A549 (cell line): ENCODE data around the gene PABPC5. TPM values are rescaled to one million over a fixed set of nuclear protein-coding genes. Genes with fewer than 3 reads are reported as not detected.
A peak's percentile ranks its signal among the peaks of the same experiment; 100 is the strongest.

Source experiments
- ATAC-seq, 2 experiments: fragments of 200-7000 bp in 1 of 2; fragments of >200 bp in 1 of 2; cut with Nextera tagmentation in 1 of 2; cut with Tn5 transposase in 1 of 2; 3 replicates each; pipeline versions ENCODE4 v1.8.0 to v1.9.1; 2018 to 2020; ENCODE audit warnings: mild to moderate bottlenecking in 1 of 2, moderate library complexity in 1 of 2
- CTCF ChIA-PET: fragments of 300-600 bp; sonication (Branson Sonifier 250); formaldehyde crosslinking; extraction: SDS; loops from one replicate; lab custom pipeline; 2021; ENCODE audit warnings: antibody characterized with exemption, inconsistent platforms; lab: Yijun Ruan, JAX
- POLR2A ChIA-PET: fragments of 350-600 bp; formaldehyde crosslinking; extraction: SDS; loops from one replicate; lab custom pipeline; 2021; ENCODE audit warnings: antibody characterized with exemption, inconsistent platforms; lab: Yijun Ruan, JAX
- DNase-seq, 2 experiments: peaks; one replicate each; pipeline versions ENCODE4 v3.0.0 to v3.0.0-alpha.2; 2011 to 2016; ENCODE audit warnings: low read depth in 1 of 2, low spot score in 1 of 2
- FAIRE-seq: peaks from 2 replicates; lab custom pipeline; 2011; peaks lifted over from hg19 to GRCh38; lab: Jason Lieb, UNC
- H3K27ac ChIP-seq, 2 experiments: fragments of >200 bp; sonication (Bioruptor Twin); formaldehyde crosslinking; 3 replicates each; pipeline ENCODE4 v1.5.1; 2016 to 2017
- H3K4me1 ChIP-seq: fragments of >200 bp; sonication (Bioruptor Twin); formaldehyde crosslinking; 3 replicates; pipeline ENCODE4 v1.6.1; 2016
- H3K4me2 ChIP-seq: fragments of >200 bp; sonication (Bioruptor Twin); formaldehyde crosslinking; 3 replicates; pipeline ENCODE4 v1.6.1; 2016
- H3K4me3 ChIP-seq: fragments of >200 bp; sonication (Bioruptor Twin); formaldehyde crosslinking; 3 replicates; pipeline ENCODE4 v1.5.1; 2016
- H3K9me3 ChIP-seq: fragments of >200 bp; sonication (Bioruptor Twin); formaldehyde crosslinking; 3 replicates; pipeline ENCODE4 v1.6.1; 2016
- CBX2 ChIP-seq: fragments of 200-600 bp; sonication (generic); IDR thresholded peaks from 2 replicates; pipeline ENCODE4 v1.6.1; 2016; ENCODE audit warnings: low read depth, mild to moderate bottlenecking, borderline replicate concordance
- CEBPB ChIP-seq, 2 experiments: fragments of >200 bp in 1 of 2; sonication (Bioruptor Twin) in 1 of 2; formaldehyde crosslinking in 1 of 2; IDR thresholded peaks; 2 replicates each; pipeline ENCODE4 v1.6.1; 2012 to 2016
- CHD4 ChIP-seq: fragments of 200-600 bp; sonication (generic); IDR thresholded peaks from 2 replicates; pipeline ENCODE4 v1.6.1; 2016; ENCODE audit warnings: antibody characterized with exemption, mild to moderate bottlenecking, borderline replicate concordance
- EP300 ChIP-seq, 2 experiments: fragments of >200 bp; sonication (Bioruptor Twin); formaldehyde crosslinking; IDR thresholded peaks; 2 replicates in 1 of 2; 3 replicates in 1 of 2; pipeline ENCODE4 v1.6.1; 2016 to 2017
- ESRRA ChIP-seq: fragments of 150-350 bp; IDR thresholded peaks from 2 replicates; pipeline ENCODE4 v1.6.1; 2014; ENCODE audit warnings: mild to moderate bottlenecking, low read length, borderline replicate concordance
- FOSL2 ChIP-seq, 2 experiments: fragments of 450-650 bp in 1 of 2; fragments of >200 bp in 1 of 2; sonication (Bioruptor Twin) in 1 of 2; formaldehyde crosslinking; IDR thresholded peaks; 2 replicates each; pipeline versions ENCODE4 v1.5.0 to v1.6.1; 2016 to 2020; ENCODE audit warnings: mild to moderate bottlenecking in 1 of 2, moderate library complexity in 1 of 2
- FOXS1 ChIP-seq: fragments of 250-450 bp; sonication (Bioruptor Pico); IDR thresholded peaks from 2 replicates; pipeline ENCODE4 v1.5.0; 2020; ENCODE audit warnings: mild to moderate bottlenecking, moderate library complexity
- HOXB13 ChIP-seq: fragments of 250-450 bp; sonication (Bioruptor Pico); IDR thresholded peaks from 2 replicates; pipeline ENCODE4 v1.5.0; 2020; ENCODE audit warnings: low read depth, mild to moderate bottlenecking, moderate library complexity
- HOXB5 ChIP-seq: fragments of 250-450 bp; sonication (Bioruptor Pico); IDR thresholded peaks from 2 replicates; pipeline ENCODE4 v1.5.0; 2020; ENCODE audit warnings: mild to moderate bottlenecking, moderate library complexity
- JUN ChIP-seq, 2 experiments: fragments of >200 bp; sonication (Bioruptor Twin); formaldehyde crosslinking; IDR thresholded peaks; 2 replicates in 1 of 2; 3 replicates in 1 of 2; pipeline ENCODE4 v1.6.1; 2016 to 2017
- KDM1A ChIP-seq: fragments of 200-600 bp; sonication (generic); IDR thresholded peaks from 2 replicates; pipeline ENCODE4 v1.6.1; 2016; ENCODE audit warnings: low read depth, mild to moderate bottlenecking
- KDM5A ChIP-seq: fragments of 200-600 bp; sonication (generic); IDR thresholded peaks from 2 replicates; pipeline ENCODE4 v1.6.1; 2016; ENCODE audit warnings: antibody characterized with exemption, mild to moderate bottlenecking
- NR3C1 ChIP-seq: fragments of >200 bp; sonication (Bioruptor Twin); formaldehyde crosslinking; IDR thresholded peaks from 3 replicates; pipeline ENCODE4 v1.6.1; 2017
- POLR2A ChIP-seq: IDR thresholded peaks from 2 replicates; pipeline ENCODE4 v1.6.1; 2012; ENCODE audit warnings: mild to moderate bottlenecking, low read length
- RARB ChIP-seq: fragments of 250-450 bp; sonication (Bioruptor Pico); IDR thresholded peaks from 2 replicates; pipeline ENCODE4 v1.8.0; 2021; ENCODE audit warnings: mild to moderate bottlenecking, moderate library complexity
- RFX5 ChIP-seq: fragments of 450-650 bp; IDR thresholded peaks from 2 replicates; pipeline ENCODE4 v1.7.1; 2014; ENCODE audit warnings: antibody characterized with exemption, mild to moderate bottlenecking, moderate library complexity
- TFCP2L1 ChIP-seq: fragments of 250-450 bp; sonication (Bioruptor Pico); IDR thresholded peaks from 2 replicates; pipeline ENCODE4 v1.5.0; 2021; ENCODE audit warnings: mild to moderate bottlenecking
- ZC3H11A ChIP-seq: fragments of 450-650 bp; IDR thresholded peaks from 2 replicates; pipeline ENCODE4 v1.6.1; 2014; ENCODE audit warnings: antibody characterized with exemption, mild to moderate bottlenecking
- ZFP36 ChIP-seq: fragments of 450-650 bp; IDR thresholded peaks from 2 replicates; pipeline ENCODE4 v1.6.1; 2014; ENCODE audit warnings: borderline replicate concordance; ENCODE audit not compliant: partially characterized antibody
- ZSCAN20 ChIP-seq: fragments of 250-450 bp; sonication (Bioruptor Pico); IDR thresholded peaks from 2 replicates; pipeline ENCODE4 v1.8.0; 2022; ENCODE audit warnings: mild to moderate bottlenecking, moderate library complexity
- WGBS: methylation state at CpG from one replicate; pipeline ENCODE4 v1.1.6; 2017; ENCODE audit errors: missing lambda C conversion rate; 5-methylcytosine and 5-hydroxymethylcytosine counted together
- polyA minus RNA-seq: library from RNA; depleted of rRNA, polyadenylated mRNA; stranded (reverse); fragments of >200 nt; gene quantifications from 2 replicates; pipeline ENCODE4 v1.2.3, GENCODE V29; 2011; rRNA and poly(A)+ RNA removed
- polyA plus RNA-seq, 4 experiments: library from polyadenylated mRNA; depleted of rRNA in 3 of 4; stranded (reverse); fragments of >200 nt; fragmentation: RNase III in 1 of 4; extraction: RNeasy Plus Mini Kit Qiagen cat#74134 plus additional on column Dnase treatment in 1 of 4; gene quantifications; 2 replicates in 3 of 4; 3 replicates in 1 of 4; pipeline ENCODE4 v1.2.3, GENCODE V29; 2011 to 2017
- TF ChIP-seq, protein P1 (sequence below): fragments of 450-650 bp; IDR thresholded peaks from 2 replicates; pipeline ENCODE4 v1.6.1; 2014; ENCODE audit warnings: antibody characterized with exemption
- TF ChIP-seq, protein P2 (sequence below): fragments of 150-350 bp; IDR thresholded peaks from 2 replicates; pipeline ENCODE4 v1.6.1; 2014; ENCODE audit warnings: low read depth, mild to moderate bottlenecking, low read length
- TF ChIP-seq, protein P3 (sequence below): IDR thresholded peaks from 2 replicates; pipeline ENCODE4 v1.6.1; 2012
- TF ChIP-seq, protein P4 (sequence below): IDR thresholded peaks from 2 replicates; pipeline ENCODE4 v1.6.1; 2012; ENCODE audit warnings: low read depth, borderline replicate concordance
- TF ChIP-seq, protein P5 (sequence below): fragments of >200 bp; sonication (Bioruptor Twin); formaldehyde crosslinking; IDR thresholded peaks from 2 replicates; pipeline ENCODE4 v1.6.1; 2016

Gene PABPC5
- polyA plus RNA-seq (2011; rRNA removed) = 0.03 TPM in 2 replicates
- 0.03 TPM in 1 of 2 replicates, not detected in the other for polyA plus RNA-seq (2012; cell fraction: cytosol; rRNA removed)
- polyA plus RNA-seq (2012; cell fraction: nucleus; rRNA removed) = not detected in 2 replicates
- polyA plus RNA-seq (2017; fragmentation: RNase III; extraction: RNeasy Plus Mini Kit Qiagen cat#74134 plus additional on column Dnase treatment) = not detected in 3 replicates
- polyA minus RNA-seq = 0.08 TPM in 1 of 2 replicates, not detected in the other

DNA sequence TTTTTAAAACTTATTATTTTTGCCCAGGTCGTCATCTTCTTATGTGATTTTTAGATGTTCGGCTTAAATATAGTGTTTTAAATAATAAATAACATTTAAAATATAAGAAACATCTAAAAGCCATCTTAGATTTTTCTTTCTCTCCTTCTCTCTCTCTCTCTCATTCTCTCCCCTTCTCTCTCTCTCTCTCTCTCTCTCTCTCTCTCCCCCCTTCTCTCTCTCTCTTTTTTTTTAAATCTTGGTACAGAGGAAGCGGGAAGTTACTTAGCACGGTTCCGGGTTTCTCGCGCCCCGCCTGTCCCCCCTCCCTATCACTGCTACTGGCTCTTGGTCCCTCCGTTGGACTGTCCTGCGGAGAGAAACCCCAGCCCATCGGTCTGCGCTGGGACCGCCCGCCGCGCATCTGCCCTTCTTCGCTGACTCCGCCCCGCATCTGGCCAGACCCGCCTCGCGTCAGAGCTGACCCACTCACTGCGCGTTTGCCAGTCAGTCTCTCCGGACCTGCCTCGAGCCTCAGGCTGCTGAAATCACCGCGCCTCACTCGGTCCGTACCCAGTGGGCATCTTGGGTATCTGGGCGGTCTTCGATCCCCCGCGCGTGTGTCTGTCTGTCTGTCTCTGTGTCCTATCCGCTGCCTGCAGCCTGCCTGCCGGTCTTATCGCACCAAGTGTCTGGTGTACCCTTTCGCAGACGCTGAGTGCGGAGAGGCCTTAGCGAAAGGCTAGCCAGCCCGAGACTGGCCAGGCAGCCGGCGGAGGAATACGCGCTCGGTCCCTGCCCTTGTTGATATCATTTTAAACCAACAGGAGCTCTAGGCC lies at the start of gene PABPC5:
Gene PABPC5, plus strand, starts transcription at position 489 of the 818 bp plus-strand sequence. CDS start 739 bp downstream, outside the sequence.
- ATAC-seq = peak; percentile 13 to 82; a peak in 3 of 6 replicates
- H3K27ac ChIP-seq = no peak within 1 kb of the TSS
- TF ChIP-seq KDM5A = no peak
- TF ChIP-seq, protein P1, sequence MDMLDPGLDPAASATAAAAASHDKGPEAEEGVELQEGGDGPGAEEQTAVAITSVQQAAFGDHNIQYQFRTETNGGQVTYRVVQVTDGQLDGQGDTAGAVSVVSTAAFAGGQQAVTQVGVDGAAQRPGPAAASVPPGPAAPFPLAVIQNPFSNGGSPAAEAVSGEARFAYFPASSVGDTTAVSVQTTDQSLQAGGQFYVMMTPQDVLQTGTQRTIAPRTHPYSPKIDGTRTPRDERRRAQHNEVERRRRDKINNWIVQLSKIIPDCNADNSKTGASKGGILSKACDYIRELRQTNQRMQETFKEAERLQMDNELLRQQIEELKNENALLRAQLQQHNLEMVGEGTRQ = no peak
- no peak for TF ChIP-seq FOSL2 (IDR thresholded peaks at IDR 0.05)
- no peak for TF ChIP-seq FOSL2 (CRISPR knock-in tag; IDR thresholded peaks at IDR 0.05)
- no peak for TF ChIP-seq POLR2A
- TF ChIP-seq CHD4 = no peak
- no peak for TF ChIP-seq HOXB13 (CRISPR knock-in tag)
- TF ChIP-seq, protein P2, sequence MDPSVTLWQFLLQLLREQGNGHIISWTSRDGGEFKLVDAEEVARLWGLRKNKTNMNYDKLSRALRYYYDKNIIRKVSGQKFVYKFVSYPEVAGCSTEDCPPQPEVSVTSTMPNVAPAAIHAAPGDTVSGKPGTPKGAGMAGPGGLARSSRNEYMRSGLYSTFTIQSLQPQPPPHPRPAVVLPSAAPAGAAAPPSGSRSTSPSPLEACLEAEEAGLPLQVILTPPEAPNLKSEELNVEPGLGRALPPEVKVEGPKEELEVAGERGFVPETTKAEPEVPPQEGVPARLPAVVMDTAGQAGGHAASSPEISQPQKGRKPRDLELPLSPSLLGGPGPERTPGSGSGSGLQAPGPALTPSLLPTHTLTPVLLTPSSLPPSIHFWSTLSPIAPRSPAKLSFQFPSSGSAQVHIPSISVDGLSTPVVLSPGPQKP = no peak
- TF ChIP-seq HOXB5 (CRISPR knock-in tag) = no peak
- TF ChIP-seq, protein P3, sequence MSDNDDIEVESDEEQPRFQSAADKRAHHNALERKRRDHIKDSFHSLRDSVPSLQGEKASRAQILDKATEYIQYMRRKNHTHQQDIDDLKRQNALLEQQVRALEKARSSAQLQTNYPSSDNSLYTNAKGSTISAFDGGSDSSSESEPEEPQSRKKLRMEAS = no peak
- DNase-seq = peak in 1 of 2 experiments; percentile 35
- CTCF ChIA-PET = no interaction called here
- H3K4me1 ChIP-seq = no peaks in the 10 kb centered on the region
- POLR2A ChIA-PET = no interaction called here
- 0 out of 3 replicates have a peak within 1 kb of the TSS, but pooled peaks have one; percentile 12 for H3K4me2 ChIP-seq
- no peak within 1 kb of the TSS for H3K4me3 ChIP-seq
- WGBS = 40% methylated on average over 4 of the region's 48 CpGs
- H3K9me3 ChIP-seq = no peaks in the 10 kb centered on the region
- FAIRE-seq = no peak

DNA sequence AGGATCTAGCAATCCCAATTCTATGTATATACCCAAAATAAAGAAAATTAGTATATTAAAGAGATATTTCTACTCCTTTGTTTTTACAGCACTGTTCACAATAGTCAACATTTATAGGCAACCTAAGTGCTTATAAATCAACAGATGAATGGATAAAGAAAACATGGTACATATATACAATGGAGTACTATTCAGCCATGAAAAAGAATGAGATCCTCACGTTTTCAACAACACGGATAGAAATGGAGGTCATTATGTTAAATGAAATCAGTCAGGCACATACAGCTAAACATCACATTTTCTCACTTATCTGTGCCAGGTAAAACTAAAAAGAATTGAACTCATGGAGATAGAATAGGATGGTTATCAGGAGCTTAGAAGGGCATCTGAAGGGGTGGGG lies 45.6 kb upstream of the PABPC5 start:
- FAIRE-seq (no peak), ATAC-seq (no peak), DNase-seq (no peak)
- ChIA-PET POLR2A (no interaction called here), CTCF (no interaction called here)
- Histone ChIP-seq H3K4me3 (no peak overlapping the region), H3K27ac (no peak overlapping the region), H3K9me3 (no peaks in the 10 kb centered on the region), H3K4me2 (no peak overlapping the region), H3K4me1 (no peaks in the 10 kb centered on the region)
- TF ChIP-seq HOXB5 (CRISPR knock-in tag) (no peak), CBX2 (no peak), NR3C1 (no peak), ZFP36 (no peak), RFX5 (no peak), TFCP2L1 (CRISPR knock-in tag) (no peak), JUN (IDR thresholded peaks at IDR 0.05) (no peak), CEBPB (IDR thresholded peaks at IDR 0.05) (no peak), ZSCAN20 (CRISPR knock-in tag) (no peak), RARB (CRISPR knock-in tag) (no peak), FOXS1 (CRISPR knock-in tag) (no peak), EP300 (IDR thresholded peaks at IDR 0.05) (no peak), ESRRA (no peak), KDM1A (no peak), ZC3H11A (no peak)
- TF ChIP-seq, protein P4, sequence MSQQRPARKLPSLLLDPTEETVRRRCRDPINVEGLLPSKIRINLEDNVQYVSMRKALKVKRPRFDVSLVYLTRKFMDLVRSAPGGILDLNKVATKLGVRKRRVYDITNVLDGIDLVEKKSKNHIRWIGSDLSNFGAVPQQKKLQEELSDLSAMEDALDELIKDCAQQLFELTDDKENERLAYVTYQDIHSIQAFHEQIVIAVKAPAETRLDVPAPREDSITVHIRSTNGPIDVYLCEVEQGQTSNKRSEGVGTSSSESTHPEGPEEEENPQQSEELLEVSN = no peak
- TF ChIP-seq, protein P5, sequence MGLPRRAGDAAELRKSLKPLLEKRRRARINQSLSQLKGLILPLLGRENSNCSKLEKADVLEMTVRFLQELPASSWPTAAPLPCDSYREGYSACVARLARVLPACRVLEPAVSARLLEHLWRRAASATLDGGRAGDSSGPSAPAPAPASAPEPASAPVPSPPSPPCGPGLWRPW = no peak
- TF ChIP-seq, protein P3 = no peak
- WGBS = 19% methylated on average over 2 of the region's 2 CpGs
